HL-60 (cell line): Measurements from ENCODE around the gene LUZP1.

Experiments used
- DNase-seq, 2 experiments: peaks; one replicate each; pipeline ENCODE4 v3.0.0-alpha.2; 2010 to 2020; ENCODE audit warnings: low read depth in 1 of 2, low spot score in 1 of 2
- H3K27ac ChIP-seq: fragments of 250-450 bp; sonication (Bioruptor Pico); replicated peaks from 2 replicates; pipeline ENCODE4 v1.5.1; 2020; ENCODE audit warnings: mild to moderate bottlenecking, moderate library complexity
- H3K27me3 ChIP-seq: fragments of 250-450 bp; sonication (Bioruptor Pico); 2 replicates; pipeline ENCODE4 v1.5.1; 2021; ENCODE audit warnings: mild to moderate bottlenecking, moderate library complexity; ENCODE audit not compliant: insufficient read depth, poor library complexity, severe bottlenecking
- H3K4me3 ChIP-seq: replicated peaks from 2 replicates; pipeline ENCODE4 v1.5.1; 2011; ENCODE audit warnings: mild to moderate bottlenecking, control low read depth, low read length; ENCODE audit not compliant: insufficient read depth
- GABPA ChIP-seq: IDR thresholded peaks from 2 replicates; pipeline ENCODE4 v1.6.1; 2012; ENCODE audit warnings: low read depth
- POLR2AphosphoS5 ChIP-seq: IDR thresholded peaks from 2 replicates; pipeline ENCODE4 v1.6.1; 2012; ENCODE audit warnings: low read depth
- SPI1 ChIP-seq: IDR thresholded peaks from 2 replicates; pipeline ENCODE4 v1.6.1; 2012; ENCODE audit warnings: low read depth, mild to moderate bottlenecking, borderline replicate concordance
- TF ChIP-seq, protein P1 (sequence below): IDR thresholded peaks from 2 replicates; pipeline ENCODE4 v1.6.1; 2012; ENCODE audit warnings: low read depth; ENCODE audit not compliant: insufficient replicate concordance
- TF ChIP-seq, protein P2 (sequence below): IDR thresholded peaks from one replicate; pipeline ENCODE4 v1.5.1; 2011; ENCODE audit warnings: low read length, control low read depth, inconsistent platforms; ENCODE audit not compliant: insufficient read depth

Gene LUZP1

DNA sequence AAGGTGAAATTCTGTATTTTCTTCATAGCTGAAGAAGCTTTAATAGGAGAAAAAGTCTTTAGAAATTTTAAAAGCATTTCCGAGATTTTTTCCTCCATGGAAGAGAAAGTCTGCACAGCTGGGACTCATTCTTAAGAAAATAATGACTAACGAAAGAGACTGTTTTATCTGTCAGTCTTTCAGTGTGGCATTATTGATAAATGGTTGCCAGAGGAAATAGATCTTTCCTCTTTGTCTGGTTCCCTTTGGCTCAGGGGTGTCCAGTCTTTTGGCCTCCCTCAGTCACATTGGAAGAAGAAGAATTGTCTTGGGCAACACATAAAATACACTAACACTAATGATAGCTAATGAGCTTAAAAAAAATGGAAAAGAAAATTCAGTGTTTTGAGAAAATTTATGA is 99.5 kb downstream of the LUZP1 start:
- DNase-seq, result no peak
- Histone ChIP-seq H3K27ac (no peak overlapping the region), H3K4me3 (no peak overlapping the region), H3K27me3 (no peaks in the 10 kb centered on the region)
- no peak for TF ChIP-seq SPI1

DNA sequence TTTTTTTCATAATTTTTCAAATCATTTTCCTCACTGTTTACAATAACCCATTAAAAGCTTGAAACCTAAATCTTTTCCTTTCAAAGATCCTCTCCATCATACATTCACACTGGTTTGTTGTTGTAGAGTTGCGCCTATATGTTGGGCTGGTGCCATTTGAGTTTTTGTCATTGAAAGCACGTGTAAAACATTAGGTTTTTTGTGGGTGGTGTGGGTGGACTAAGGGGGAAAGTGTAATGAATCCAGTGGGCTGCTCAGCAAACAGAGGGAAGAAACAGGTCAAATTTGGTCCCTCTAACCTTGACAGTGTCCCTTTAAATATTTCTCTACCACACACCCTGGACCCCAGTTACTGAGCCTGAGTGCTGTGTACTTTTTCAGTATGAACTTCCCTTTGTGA is 102.6 kb downstream of the LUZP1 start:
- no peak for TF ChIP-seq GABPA
- TF ChIP-seq POLR2AphosphoS5, result no peak
- TF ChIP-seq, protein P1, sequence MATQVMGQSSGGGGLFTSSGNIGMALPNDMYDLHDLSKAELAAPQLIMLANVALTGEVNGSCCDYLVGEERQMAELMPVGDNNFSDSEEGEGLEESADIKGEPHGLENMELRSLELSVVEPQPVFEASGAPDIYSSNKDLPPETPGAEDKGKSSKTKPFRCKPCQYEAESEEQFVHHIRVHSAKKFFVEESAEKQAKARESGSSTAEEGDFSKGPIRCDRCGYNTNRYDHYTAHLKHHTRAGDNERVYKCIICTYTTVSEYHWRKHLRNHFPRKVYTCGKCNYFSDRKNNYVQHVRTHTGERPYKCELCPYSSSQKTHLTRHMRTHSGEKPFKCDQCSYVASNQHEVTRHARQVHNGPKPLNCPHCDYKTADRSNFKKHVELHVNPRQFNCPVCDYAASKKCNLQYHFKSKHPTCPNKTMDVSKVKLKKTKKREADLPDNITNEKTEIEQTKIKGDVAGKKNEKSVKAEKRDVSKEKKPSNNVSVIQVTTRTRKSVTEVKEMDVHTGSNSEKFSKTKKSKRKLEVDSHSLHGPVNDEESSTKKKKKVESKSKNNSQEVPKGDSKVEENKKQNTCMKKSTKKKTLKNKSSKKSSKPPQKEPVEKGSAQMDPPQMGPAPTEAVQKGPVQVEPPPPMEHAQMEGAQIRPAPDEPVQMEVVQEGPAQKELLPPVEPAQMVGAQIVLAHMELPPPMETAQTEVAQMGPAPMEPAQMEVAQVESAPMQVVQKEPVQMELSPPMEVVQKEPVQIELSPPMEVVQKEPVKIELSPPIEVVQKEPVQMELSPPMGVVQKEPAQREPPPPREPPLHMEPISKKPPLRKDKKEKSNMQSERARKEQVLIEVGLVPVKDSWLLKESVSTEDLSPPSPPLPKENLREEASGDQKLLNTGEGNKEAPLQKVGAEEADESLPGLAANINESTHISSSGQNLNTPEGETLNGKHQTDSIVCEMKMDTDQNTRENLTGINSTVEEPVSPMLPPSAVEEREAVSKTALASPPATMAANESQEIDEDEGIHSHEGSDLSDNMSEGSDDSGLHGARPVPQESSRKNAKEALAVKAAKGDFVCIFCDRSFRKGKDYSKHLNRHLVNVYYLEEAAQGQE, result no peak
- no peak for TF ChIP-seq SPI1
- TF ChIP-seq, protein P2, sequence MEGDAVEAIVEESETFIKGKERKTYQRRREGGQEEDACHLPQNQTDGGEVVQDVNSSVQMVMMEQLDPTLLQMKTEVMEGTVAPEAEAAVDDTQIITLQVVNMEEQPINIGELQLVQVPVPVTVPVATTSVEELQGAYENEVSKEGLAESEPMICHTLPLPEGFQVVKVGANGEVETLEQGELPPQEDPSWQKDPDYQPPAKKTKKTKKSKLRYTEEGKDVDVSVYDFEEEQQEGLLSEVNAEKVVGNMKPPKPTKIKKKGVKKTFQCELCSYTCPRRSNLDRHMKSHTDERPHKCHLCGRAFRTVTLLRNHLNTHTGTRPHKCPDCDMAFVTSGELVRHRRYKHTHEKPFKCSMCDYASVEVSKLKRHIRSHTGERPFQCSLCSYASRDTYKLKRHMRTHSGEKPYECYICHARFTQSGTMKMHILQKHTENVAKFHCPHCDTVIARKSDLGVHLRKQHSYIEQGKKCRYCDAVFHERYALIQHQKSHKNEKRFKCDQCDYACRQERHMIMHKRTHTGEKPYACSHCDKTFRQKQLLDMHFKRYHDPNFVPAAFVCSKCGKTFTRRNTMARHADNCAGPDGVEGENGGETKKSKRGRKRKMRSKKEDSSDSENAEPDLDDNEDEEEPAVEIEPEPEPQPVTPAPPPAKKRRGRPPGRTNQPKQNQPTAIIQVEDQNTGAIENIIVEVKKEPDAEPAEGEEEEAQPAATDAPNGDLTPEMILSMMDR, result no peak
- H3K27me3 ChIP-seq, result no peaks in the 10 kb centered on the region
- no peak for DNase-seq
- H3K4me3 ChIP-seq, result no peak overlapping the region
- no peak overlapping the region for H3K27ac ChIP-seq

DNA sequence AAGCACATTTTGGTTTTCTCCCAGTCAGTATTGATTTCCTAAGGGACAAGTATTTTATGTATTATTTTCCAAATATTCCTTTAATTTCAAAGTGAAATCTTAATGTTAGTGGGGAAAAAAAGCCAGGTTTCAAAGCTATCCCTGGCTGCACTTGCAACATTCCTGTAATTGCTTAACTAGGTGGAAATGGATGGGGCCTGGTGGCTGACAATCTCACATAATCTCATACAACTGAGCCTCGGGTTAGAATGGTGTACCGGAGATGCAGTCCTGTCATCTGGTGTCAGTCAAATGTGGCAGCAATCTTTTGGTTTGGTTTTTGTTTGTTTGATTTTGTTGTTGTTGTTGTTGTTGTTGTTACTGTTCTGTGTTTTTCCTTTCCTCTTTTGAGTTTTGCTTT is 103.3 kb downstream of the LUZP1 start:
- H3K27me3 ChIP-seq, result no peaks in the 10 kb centered on the region
- H3K27ac ChIP-seq, result no peak overlapping the region
- DNase-seq, result no peak
- no peak for TF ChIP-seq POLR2AphosphoS5
- TF ChIP-seq, protein P2, result no peak
- TF ChIP-seq SPI1, result no peak
- TF ChIP-seq GABPA, result no peak
- TF ChIP-seq, protein P1, result no peak
- no peak overlapping the region for H3K4me3 ChIP-seq

DNA sequence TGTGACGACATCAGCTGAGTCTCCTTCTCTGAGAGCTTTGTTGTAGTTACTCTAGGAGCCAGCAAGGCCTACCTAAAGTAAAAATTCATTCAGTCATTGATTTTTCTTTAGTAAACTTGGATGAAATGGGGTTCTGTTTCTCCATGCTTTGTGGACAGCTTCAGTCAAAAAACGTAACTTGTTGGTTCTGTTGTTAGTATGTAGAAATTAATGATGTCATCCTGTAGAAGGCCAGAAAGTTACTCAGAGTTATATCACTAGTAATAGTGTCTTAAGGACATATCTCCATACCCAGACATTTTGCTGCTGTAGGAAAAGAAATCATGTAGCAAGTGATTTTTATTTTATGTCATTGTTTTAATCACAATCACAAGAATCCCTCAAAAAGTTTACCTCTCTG is 106.4 kb downstream of the LUZP1 start:
- no peak overlapping the region for H3K4me3 ChIP-seq
- no peak overlapping the region for H3K27ac ChIP-seq
- no peak for TF ChIP-seq SPI1
- TF ChIP-seq POLR2AphosphoS5, result no peak
- no peak for TF ChIP-seq GABPA
- TF ChIP-seq, protein P2, result no peak
- TF ChIP-seq, protein P1, result no peak
- no peaks in the 10 kb centered on the region for H3K27me3 ChIP-seq
- DNase-seq, result no peak
